DND-41 (cell line): ENCODE results near the gene SMIM23.

Experiments
- CTCF ChIP-seq: IDR thresholded peaks from 2 replicates; pipeline ENCODE4 v1.5.1; 2012; ENCODE audit warnings: borderline replicate concordance, low read length, moderate library complexity, mild to moderate bottlenecking; ENCODE audit not compliant: poor library complexity, severe bottlenecking; ENCODE audit errors: extremely low read depth
- EZH2 ChIP-seq: IDR thresholded peaks from 3 replicates; pipeline ENCODE4 v1.6.1; 2012; ENCODE audit warnings: borderline replicate concordance, low read depth, mild to moderate bottlenecking, moderate library complexity, low read length, inconsistent platforms; ENCODE audit not compliant: severe bottlenecking

GRCh38 chr5:171825051-171825450, 39.4 kb downstream of the SMIM23 start:
- TF ChIP-seq CTCF: no peak
- no peak for TF ChIP-seq EZH2
